Renal cortical epithelial cell (primary cell): ENCODE data around the gene LIG3. TPM values are rescaled to one million over a fixed set of nuclear protein-coding genes. Genes with fewer than 3 reads are reported as not detected.
A peak's percentile ranks its signal among the peaks of the same experiment; 100 is the strongest.
"Not testable (repeated sequence)": the region's sequence is repeated elsewhere in the genome, so short reads cannot be mapped to it uniquely, and the experiment has no call there.

ENCODE experiments used
- DNase-seq: peaks from one replicate; pipeline ENCODE4 v3.0.0-alpha.2; 2011; ENCODE audit warnings: low read depth
- total RNA-seq: library from RNA; depleted of rRNA; stranded (reverse); fragments of >200 nt; gene quantifications from 2 replicates; pipeline ENCODE4 v1.2.3, GENCODE V29; 2014

Gene LIG3
- 24.3 and 40.8 TPM in 2 replicates for total RNA-seq

DNA sequence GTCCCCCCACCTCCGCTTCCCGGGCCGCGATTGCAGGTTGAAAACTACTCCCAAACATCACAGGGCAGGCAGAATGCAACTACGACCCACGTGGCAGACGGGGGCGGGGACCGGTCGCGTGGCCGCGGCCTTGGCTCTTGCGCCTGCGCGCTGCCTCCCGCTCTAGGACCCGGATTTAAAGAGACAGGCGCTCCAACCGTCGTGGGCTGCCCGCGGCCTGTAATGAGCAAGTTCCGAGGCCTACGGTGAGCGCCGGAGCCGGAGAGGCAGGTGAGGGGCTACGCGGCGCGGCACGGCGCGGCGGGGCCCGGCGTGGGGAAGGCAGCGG is at the start of gene LIG3:
TSS of gene LIG3 (plus strand) at position 160 of the 328 bp plus-strand sequence. CDS start 2,494 bp downstream, outside the sequence.
- DNase-seq, result peak; percentile 84

DNA sequence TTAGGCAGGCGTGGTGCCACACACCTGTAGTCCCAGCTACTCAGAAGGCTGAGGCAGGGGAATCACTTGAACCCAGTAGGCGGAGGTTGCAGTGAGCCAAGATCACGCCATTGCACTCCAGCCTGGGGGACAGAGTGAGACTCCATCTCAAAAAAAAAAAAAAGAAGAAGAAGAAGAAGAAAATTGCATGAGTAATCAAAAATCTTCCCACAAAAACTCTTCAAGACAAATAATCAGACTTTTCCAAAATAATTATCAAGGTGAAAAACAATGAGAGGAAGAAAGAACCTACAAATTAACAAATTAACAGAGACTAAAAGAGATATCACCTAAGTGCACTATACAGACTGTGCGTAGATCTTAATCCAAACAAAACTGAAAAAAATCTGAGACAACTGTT is 29.5 kb upstream of the LIG3 start:
- not testable (repeated sequence) for DNase-seq

- no peak for DNase-seq
Observed at GRCh38 chr17:34958438-34958837, 21.9 kb upstream of the LIG3 start.

GRCh38 chr17:34961093-34961911 is 19.0 kb upstream of the LIG3 start, which contains the start of the genes CCT6B and ZNF830:
CCT6B (minus strand) TSS chr17:34961460; CDS start chr17:34961393, 67 bp downstream.
ZNF830 (plus strand) TSS chr17:34961540; CDS start chr17:34961567, 27 bp downstream.
- DNase-seq, result peak; percentile 92

DNA sequence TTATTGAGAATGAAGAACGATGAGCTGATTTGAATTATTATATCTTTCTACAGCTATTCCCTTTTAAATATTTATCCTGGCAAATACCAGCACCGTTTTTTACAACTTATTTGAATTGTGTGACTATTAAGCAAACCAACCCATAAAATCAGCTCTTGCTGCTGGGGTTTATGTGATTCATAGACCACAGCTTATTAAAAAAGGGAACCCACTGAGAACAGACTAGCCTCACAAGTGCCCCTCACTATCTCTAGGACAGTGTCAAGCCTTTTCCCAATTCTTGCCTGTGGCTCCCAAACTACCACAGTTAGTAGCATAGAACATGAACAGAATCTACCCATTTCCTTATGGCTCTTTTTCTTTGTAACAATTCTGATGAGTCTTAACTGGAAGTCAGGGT is 6.1 kb upstream of the LIG3 start:
- no peak for DNase-seq

DNA sequence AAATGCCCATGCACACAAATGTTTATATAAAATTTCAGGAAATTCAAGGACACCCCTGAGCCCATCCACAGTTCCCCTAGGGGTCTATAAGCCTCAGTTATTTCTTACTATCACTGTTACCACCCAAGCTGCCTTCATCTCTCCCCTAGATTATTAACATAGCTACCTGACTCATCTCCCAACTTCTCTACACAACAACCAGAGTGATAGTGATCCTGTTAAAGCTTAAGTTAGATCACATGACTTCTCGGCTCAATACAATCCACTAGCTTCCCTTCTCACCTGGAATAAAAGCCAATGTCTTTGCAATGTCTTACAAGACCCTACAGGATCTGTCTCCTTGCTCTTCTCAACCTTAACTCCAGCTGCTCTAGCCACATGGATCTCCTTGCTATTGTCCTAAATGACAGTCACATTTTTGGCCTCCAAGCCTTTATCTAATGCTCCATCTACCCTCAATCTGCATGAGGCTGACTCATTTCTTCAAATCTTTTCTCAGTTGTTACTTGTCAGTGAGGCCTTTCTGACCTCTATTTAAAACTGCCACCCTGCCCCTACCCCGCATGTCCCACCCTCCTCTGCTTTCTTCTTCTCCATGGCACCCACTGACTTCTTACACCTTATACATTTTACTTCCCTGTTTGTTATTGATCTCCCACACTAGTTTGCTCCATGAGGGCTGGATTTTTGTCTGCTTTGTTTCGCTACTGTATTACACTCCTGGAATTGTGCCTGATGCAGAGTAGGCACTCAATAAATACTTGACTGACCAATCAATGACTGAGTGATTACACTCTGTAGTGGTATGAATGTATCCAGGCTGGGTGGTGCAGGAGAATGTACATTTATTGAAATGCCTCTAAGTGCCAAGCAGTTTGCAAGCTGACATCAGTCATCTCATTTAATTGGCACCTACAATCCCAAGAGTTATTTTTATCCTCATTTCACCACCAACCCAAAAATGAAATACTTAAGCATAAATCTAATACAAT is 5.2 kb upstream of the LIG3 start:
- peak; percentile 21 for DNase-seq

DNA sequence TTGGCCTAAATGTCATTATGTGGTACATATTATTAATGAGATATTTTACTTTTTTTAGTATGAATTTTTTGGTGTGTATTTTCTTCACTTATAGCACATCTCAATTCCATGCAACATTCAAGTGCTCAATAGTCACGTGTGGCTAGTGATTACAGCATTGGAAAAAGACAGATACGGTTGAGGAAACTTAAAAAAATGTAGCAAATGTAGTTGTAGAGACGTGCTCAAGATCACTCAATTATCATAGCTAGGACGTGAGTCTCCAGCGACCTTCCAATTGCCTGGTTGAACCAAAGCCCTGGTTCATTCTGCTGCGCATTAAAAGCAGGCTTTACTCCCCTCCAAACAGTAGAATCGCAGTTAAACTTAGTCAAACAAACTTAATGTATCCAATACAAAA is 1.2 kb upstream of the LIG3 start:
- no peak for DNase-seq

DNA sequence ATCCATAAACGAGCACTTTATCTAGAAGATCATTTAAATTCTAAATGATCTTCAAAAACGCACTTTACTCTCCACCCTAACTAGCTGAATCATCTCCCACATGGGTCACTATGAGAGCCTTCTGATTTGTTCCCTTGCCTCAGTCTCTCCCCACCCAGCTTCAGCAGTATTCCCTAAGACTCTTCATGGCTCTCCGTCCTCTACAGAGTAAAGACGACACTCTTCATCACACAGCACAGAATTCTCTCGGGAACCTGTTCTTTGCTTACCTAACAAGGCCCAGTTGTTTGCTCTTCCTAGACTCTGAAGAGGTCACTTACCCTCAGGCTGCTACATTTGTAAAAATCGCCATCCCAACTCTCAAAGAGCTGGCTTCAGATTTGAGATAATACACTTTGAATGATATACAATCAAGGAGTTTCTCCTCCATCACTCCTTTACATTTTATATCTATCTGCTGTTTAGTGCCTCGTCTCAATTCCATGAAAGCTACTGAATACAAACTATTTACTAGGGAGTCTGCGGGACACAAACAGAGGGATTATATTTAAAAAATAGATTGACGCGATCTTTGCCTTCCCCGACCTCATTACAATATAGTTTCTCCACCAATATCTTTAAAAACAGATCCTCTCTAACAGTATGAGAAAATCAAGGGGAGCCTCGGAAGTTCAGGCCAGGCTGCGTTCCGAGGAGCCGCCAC is 511 bp upstream of the LIG3 start:
- DNase-seq, result no peak

- DNase-seq, result peak; percentile 73
Observed at GRCh38 chr17:34980681-34981537, 597 bp downstream of the LIG3 start.

GRCh38 chr17:34981538-34982241 is 1.4 kb downstream of the LIG3 start:
- DNase-seq, result peak; percentile 21

- DNase-seq, result no peak
Observed at GRCh38 chr17:34987232-34987631, 6.9 kb downstream of the LIG3 start.

GRCh38 chr17:34988644-34989043 is 8.3 kb downstream of the LIG3 start:
- DNase-seq, result no peak

GRCh38 chr17:34989473-34989872 is 9.2 kb downstream of the LIG3 start:
- DNase-seq, result no peak

GRCh38 chr17:34990921-34991365 is 10.6 kb downstream of the LIG3 start:
- no peak for DNase-seq

DNA sequence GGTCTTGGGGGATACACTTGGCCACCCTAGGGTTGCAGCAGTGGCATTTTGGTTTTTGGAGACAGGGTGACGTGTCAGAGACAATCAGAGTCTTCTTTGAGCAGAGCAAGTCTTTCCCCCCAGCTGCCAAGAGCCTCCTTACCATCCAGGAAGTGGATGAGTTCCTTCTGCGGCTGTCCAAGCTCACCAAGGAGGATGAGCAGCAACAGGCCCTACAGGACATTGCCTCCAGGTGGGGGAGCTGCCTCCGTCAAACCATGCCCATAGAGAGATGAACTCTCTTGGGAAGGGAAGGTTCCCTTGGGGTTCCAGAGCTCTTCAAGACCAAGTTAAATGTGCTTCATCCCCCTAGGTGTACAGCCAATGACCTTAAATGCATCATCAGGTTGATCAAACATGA is 11.3 kb downstream of the LIG3 start:
- DNase-seq, result no peak

- no peak for DNase-seq
Observed at GRCh38 chr17:34993031-34993430, 12.7 kb downstream of the LIG3 start.

DNA sequence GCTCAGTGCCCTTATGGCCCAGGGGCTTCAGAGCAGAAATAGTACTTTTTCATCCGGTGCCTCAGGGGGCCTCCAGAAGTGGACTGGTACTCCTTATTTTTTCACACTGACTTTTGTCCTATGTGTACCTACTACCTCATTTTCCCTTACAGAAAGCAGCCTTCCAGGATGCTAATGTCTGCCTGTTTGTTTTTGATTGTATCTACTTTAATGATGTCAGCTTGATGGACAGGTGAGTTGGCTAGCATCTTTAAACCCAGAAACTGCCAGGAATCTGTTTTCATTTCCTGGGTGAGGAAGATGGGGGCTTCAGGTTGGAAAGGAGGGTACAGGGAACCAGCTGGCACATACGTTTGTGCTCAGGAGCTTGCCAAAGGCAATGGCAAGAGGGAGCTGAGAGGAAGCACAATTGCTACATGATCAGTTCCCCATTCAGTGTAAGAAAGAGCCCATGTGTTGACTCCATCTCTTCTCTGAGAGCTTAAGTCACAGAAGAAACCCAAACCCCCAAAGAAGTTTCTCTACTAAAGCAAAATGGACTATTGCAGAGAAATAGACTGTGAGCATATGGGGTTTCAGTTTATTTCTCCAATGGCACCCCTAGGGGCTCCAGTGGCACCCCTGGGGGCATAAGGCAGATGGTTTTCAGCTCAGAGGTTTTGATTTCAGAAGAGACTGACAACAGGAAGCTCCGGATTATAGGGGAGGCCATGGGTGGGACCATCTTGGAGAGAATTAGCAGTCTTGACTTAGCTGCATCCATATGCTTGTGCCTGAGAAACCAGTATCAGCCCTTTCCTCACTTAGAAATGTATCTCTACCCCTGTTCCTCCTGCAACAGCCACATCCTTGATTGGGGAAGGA is 16.3 kb downstream of the LIG3 start:
- no peak for DNase-seq

DNA sequence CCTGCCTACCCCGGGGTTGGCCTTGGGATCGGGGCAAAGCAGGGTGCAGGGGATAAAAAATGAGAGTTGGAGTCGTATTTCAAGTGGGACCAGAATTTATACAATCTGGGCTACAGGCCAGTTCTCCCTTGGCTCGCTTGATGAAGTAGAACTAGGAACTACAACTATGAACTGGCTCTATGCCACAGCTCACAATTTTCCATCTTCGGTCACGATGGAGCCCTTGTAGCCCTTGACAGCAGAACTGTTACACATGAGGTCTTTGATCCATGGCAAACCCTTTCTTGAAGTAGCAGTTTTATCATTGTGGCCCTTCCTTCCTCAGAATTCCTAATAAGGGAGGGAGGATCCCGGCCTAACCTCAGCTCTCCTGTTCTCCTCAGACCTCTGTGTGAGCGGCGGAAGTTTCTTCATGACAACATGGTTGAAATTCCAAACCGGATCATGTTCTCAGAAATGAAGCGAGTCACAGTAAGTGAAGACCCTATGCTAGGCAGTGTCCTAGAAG is 17.1 kb downstream of the LIG3 start:
- peak; percentile 72 for DNase-seq

GRCh38 chr17:34998205-34998604 is 17.9 kb downstream of the LIG3 start:
- DNase-seq, result peak; percentile 52
